Sigmoid colon (tissue), 7 donors: ENCODE data around the gene CCL7. TPM values are rescaled to one million over a fixed set of nuclear protein-coding genes. Genes with fewer than 3 reads are reported as not detected.

Source experiments
- DNase-seq: peaks from one replicate; pipeline ENCODE4 v3.0.0-alpha.2; 2019
- H3K27ac ChIP-seq, 4 donors: fragments of 200-600 bp; sonication (generic); one replicate each; pipeline ENCODE4 v1.5.1; 2016 to 2019; ENCODE audit warnings: mild to moderate bottlenecking in 1 of 4
- H3K27me3 ChIP-seq, 3 donors: fragments of 200-600 bp; sonication (generic); one replicate each; pipeline ENCODE4 v1.5.1; 2019; ENCODE audit warnings: mild to moderate bottlenecking in 1 of 3
- H3K36me3 ChIP-seq, 4 donors: fragments of 200-600 bp; sonication (generic); one replicate each; pipeline ENCODE4 v1.5.1; 2016 to 2019
- H3K4me1 ChIP-seq, 4 donors: fragments of 200-600 bp; sonication (generic); one replicate each; pipeline ENCODE4 v1.5.1; 2017 to 2019
- H3K4me3 ChIP-seq, 4 donors: fragments of 200-600 bp; sonication (generic); one replicate each; pipeline ENCODE4 v1.5.1; 2017 to 2019; ENCODE audit warnings: mild to moderate bottlenecking in 2 of 4, moderate library complexity in 1 of 4
- H3K9me3 ChIP-seq, 4 donors: fragments of 200-600 bp in 3 of 4; sonication (generic) in 3 of 4; one replicate each; pipeline versions ENCODE4 v1.5.1 to v1.6.1; 2013 to 2019
- CTCF ChIP-seq, 4 experiments: fragments of 450-650 bp in 3 of 4; fragments of 200-600 bp in 1 of 4; IDR thresholded peaks; one replicate each; pipeline ENCODE4 v1.5.1; 2016 to 2019; ENCODE audit warnings: antibody characterized with exemption in 4 of 4, mild to moderate bottlenecking in 3 of 4, moderate library complexity in 2 of 4
- EP300 ChIP-seq, 4 donors: sonication (generic); formaldehyde crosslinking; IDR thresholded peaks; one replicate each; pipeline ENCODE4 v1.6.1; 2017; ENCODE audit warnings: antibody characterized with exemption in 4 of 4
- POLR2A ChIP-seq, 2 donors: fragments of 450-650 bp; IDR thresholded peaks; one replicate each; pipeline ENCODE4 v1.6.1; 2016; ENCODE audit warnings: antibody characterized with exemption in 2 of 2, mild to moderate bottlenecking in 2 of 2, moderate library complexity in 2 of 2
- POLR2AphosphoS5 ChIP-seq, 4 donors: sonication (generic); formaldehyde crosslinking; IDR thresholded peaks; one replicate each; pipeline ENCODE4 v1.6.1; 2017; ENCODE audit warnings: antibody characterized with exemption in 4 of 4
- WGBS, 2 donors: extraction: QIAGEN DNeasy Blood & Tissue Kit; methylation state at CpG; one replicate each; pipeline ENCODE4 v1.1.7; 2013; 5-methylcytosine and 5-hydroxymethylcytosine counted together
- intact Hi-C: fragments of 100-400 bp; cut with DNase I; formaldehyde crosslinking; loops from one replicate; pipeline ENCODE4 v1.15.1; 2023
- polyA plus RNA-seq, 3 donors: library from polyadenylated mRNA; stranded (reverse); fragments of 200-250 nt; gene quantifications; one replicate each; pipeline ENCODE4 v1.2.3, GENCODE V29; 2013
- total RNA-seq, 4 donors: library from RNA; depleted of rRNA; stranded (reverse); fragments of >200 nt; gene quantifications; one replicate each; pipeline ENCODE4 v1.1.0, GENCODE V29; 2016
- donor health status: healthy with polysubstance abuse.
- donor health status: Bipolar disorder and iron deficiency.
- donor health status: healthy.

The CCL7 gene
- total and polyA plus RNA-seq, 7 donors: 0.13 TPM; not detected in 6

GRCh38 chr17:34257986-34258326, 12.1 kb upstream of the CCL7 start:
- no peak overlapping the region for H3K4me3 ChIP-seq
- no peaks in the 10 kb centered on the region for H3K36me3 ChIP-seq
- intact Hi-C loops: no loop called here
- no peak for DNase-seq
- peak overlapping the region in 1 of 4 donors; percentile 18 for H3K27ac ChIP-seq
- no peaks in the 10 kb centered on the region for H3K27me3 ChIP-seq
- H3K9me3 ChIP-seq: no peaks in the 10 kb centered on the region
- WGBS, 2 donors: 78 to 84% methylated on average over 1 of the region's 1 CpG
- peaks cover 0 to 40% (median 30%) of the 10 kb centered on the region in 4 donors for H3K4me1 ChIP-seq
- no peak for TF ChIP-seq CTCF (IDR thresholded peaks at IDR 0.05)
- TF ChIP-seq POLR2AphosphoS5 (IDR thresholded peaks at IDR 0.05): no peak
- no peak for TF ChIP-seq POLR2A (IDR thresholded peaks at IDR 0.05)
- TF ChIP-seq EP300 (IDR thresholded peaks at IDR 0.05): no peak

- H3K4me3 ChIP-seq: no peak overlapping the region
- no peak for TF ChIP-seq CTCF (IDR thresholded peaks at IDR 0.05)
- TF ChIP-seq POLR2AphosphoS5 (IDR thresholded peaks at IDR 0.05): no peak
- no peak for TF ChIP-seq POLR2A (IDR thresholded peaks at IDR 0.05)
- TF ChIP-seq EP300 (IDR thresholded peaks at IDR 0.05): no peak
- no peak overlapping the region for H3K27ac ChIP-seq
- no peaks in the 10 kb centered on the region for H3K36me3 ChIP-seq
- no peaks in the 10 kb centered on the region for H3K27me3 ChIP-seq
- no peak for DNase-seq
- intact Hi-C loops: no loop called here
- H3K4me1 ChIP-seq: peaks cover 0 to 28% (median 19%) of the 10 kb centered on the region in 4 donors
- H3K9me3 ChIP-seq: no peaks in the 10 kb centered on the region
These were observed 10.9 kb upstream of the CCL7 start for GRCh38 chr17:34259146-34259545.

- no peaks in the 10 kb centered on the region for H3K27me3 ChIP-seq
- H3K36me3 ChIP-seq: no peaks in the 10 kb centered on the region
- H3K9me3 ChIP-seq: no peaks in the 10 kb centered on the region
- no peak overlapping the region for H3K4me3 ChIP-seq
- no peak for DNase-seq
- H3K27ac ChIP-seq: no peak overlapping the region
- TF ChIP-seq POLR2A (IDR thresholded peaks at IDR 0.05): no peak
- TF ChIP-seq CTCF (IDR thresholded peaks at IDR 0.05): no peak
- no peak for TF ChIP-seq EP300 (IDR thresholded peaks at IDR 0.05)
- TF ChIP-seq POLR2AphosphoS5 (IDR thresholded peaks at IDR 0.05): no peak
- intact Hi-C loops: no loop called here
- H3K4me1 ChIP-seq: peaks cover 0 to 11% (median 3%) of the 10 kb centered on the region in 4 donors
- WGBS, 2 donors: 39 to 67% methylated on average over 4 of the region's 4 CpGs
These were observed 9.2 kb upstream of the CCL7 start for GRCh38 chr17:34260861-34261260.

- intact Hi-C loops: no loop called here
- Histone ChIP-seq H3K9me3 (no peaks in the 10 kb centered on the region), H3K27me3 (no peaks in the 10 kb centered on the region), H3K27ac (no peak overlapping the region), H3K4me3 (no peak overlapping the region), H3K36me3 (no peaks in the 10 kb centered on the region), H3K4me1 (peaks cover 0 to 2% (median 0%) of the 10 kb centered on the region in 4 donors)
- DNase-seq: no peak
- WGBS, 2 donors: 77 to 81% methylated on average over 5 of the region's 5 CpGs
- TF ChIP-seq POLR2A (IDR thresholded peaks at IDR 0.05): no peak
- no peak for TF ChIP-seq POLR2AphosphoS5 (IDR thresholded peaks at IDR 0.05)
- TF ChIP-seq EP300 (IDR thresholded peaks at IDR 0.05): no peak
These were observed 8.3 kb upstream of the CCL7 start for GRCh38 chr17:34261568-34262337.

DNA sequence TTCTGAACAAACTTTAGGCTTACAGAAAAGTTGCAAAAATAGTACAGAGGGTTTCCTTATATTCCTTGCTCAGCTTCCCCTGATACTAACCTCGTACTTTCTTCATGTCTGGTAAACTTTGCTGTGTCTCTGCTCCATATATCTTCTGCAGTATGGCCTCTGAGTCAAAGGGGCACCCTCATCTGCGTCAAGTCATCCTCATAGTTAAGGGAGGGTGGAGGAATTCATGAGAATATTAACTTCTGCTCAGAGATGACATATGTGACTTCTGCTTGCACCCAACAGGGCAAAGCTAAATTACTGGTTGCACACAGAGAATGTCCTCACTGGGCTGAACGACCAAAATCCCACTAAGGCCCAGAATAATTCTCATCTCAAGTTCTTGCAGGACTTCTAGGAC, 4.3 kb upstream of the CCL7 start:
- H3K4me3 ChIP-seq: no peak overlapping the region
- H3K27me3 ChIP-seq: no peaks in the 10 kb centered on the region
- intact Hi-C loops: no loop called here
- H3K36me3 ChIP-seq: no peaks in the 10 kb centered on the region
- TF ChIP-seq POLR2A (IDR thresholded peaks at IDR 0.05) (no peak), EP300 (IDR thresholded peaks at IDR 0.05) (no peak)
- WGBS, 2 donors: 21 to 55% methylated on average over 3 of the region's 3 CpGs
- no peak for DNase-seq
- H3K4me1 ChIP-seq: peaks cover 0 to 7% (median 2%) of the 10 kb centered on the region in 4 donors
- no peaks in the 10 kb centered on the region for H3K9me3 ChIP-seq
- H3K27ac ChIP-seq: no peak overlapping the region

GRCh38 chr17:34275881-34276280, 5.9 kb downstream of the CCL7 start:
- Histone ChIP-seq H3K9me3 (no peaks in the 10 kb centered on the region), H3K27ac (no peak overlapping the region), H3K36me3 (no peaks in the 10 kb centered on the region), H3K4me3 (no peak overlapping the region), H3K4me1 (no peaks in the 10 kb centered on the region), H3K27me3 (no peaks in the 10 kb centered on the region)
- no peak for TF ChIP-seq EP300 (IDR thresholded peaks at IDR 0.05)
- no peak for TF ChIP-seq POLR2A (IDR thresholded peaks at IDR 0.05)
- no peak for TF ChIP-seq CTCF (IDR thresholded peaks at IDR 0.05)
- no peak for TF ChIP-seq POLR2AphosphoS5 (IDR thresholded peaks at IDR 0.05)
- intact Hi-C loops: no loop called here
- WGBS, 2 donors: 0 to 37% methylated on average over 1 of the region's 1 CpG
- DNase-seq: no peak
